HEK293 (cell line): Measurements from ENCODE around the gene SLC25A22.
A peak's percentile ranks its signal among the peaks of the same experiment; 100 is the strongest.

Source experiments
- CTCF ChIA-PET: fragments of 350-600 bp; formaldehyde crosslinking; extraction: SDS; loops from one replicate; lab custom pipeline; 2021; ENCODE audit warnings: antibody characterized with exemption; lab: Yijun Ruan, JAX
- POLR2A ChIA-PET: fragments of 300-600 bp; formaldehyde crosslinking; extraction: SDS; loops from one replicate; lab custom pipeline; 2020; ENCODE audit warnings: antibody characterized with exemption, inconsistent platforms; lab: Yijun Ruan, JAX
- H3K27ac ChIP-seq: fragments of 200-500 bp; sonication (Bioruptor generic); 2 replicates; pipeline ENCODE4 v1.5.1; 2014; ENCODE audit warnings: low read depth, low read length, control low read depth, inconsistent platforms; ENCODE audit errors: extremely low read depth
- H3K36me3 ChIP-seq, 2 experiments: fragments of 200-500 bp in 1 of 2; sonication (Bioruptor generic) in 1 of 2; 1 replicate in 1 of 2; 2 replicates in 1 of 2; pipeline ENCODE4 v1.5.1; 2014 to 2017; ENCODE audit warnings: inconsistent platforms in 2 of 2, low read length in 2 of 2; ENCODE audit not compliant: control insufficient read depth in 2 of 2, insufficient read depth in 1 of 2
- H3K4me1 ChIP-seq: fragments of 200-500 bp; sonication (Bioruptor generic); 2 replicates; pipeline ENCODE4 v1.5.1; 2014; ENCODE audit warnings: mild to moderate bottlenecking, low read length, inconsistent platforms; ENCODE audit not compliant: control insufficient read depth, insufficient read depth
- H3K4me3 ChIP-seq: 2 replicates; pipeline ENCODE4 v1.5.1; 2011; ENCODE audit warnings: low read depth, mild to moderate bottlenecking, control low read depth, low read length, moderate library complexity
- H3K9me3 ChIP-seq: fragments of 200-500 bp; sonication (Bioruptor generic); 2 replicates; pipeline ENCODE4 v1.5.1; 2014; ENCODE audit warnings: low read depth, low read length, inconsistent platforms; ENCODE audit not compliant: control insufficient read depth, insufficient read depth
- GLIS2 ChIP-seq: fragments of 450-650 bp; formaldehyde crosslinking; IDR thresholded peaks from 2 replicates; pipeline ENCODE4 v1.5.1; 2016; ENCODE audit warnings: missing biosample characterization, missing genetic modification characterization
- HIC1 ChIP-seq: fragments of 450-650 bp; formaldehyde crosslinking; IDR thresholded peaks from 2 replicates; pipeline ENCODE4 v1.5.1; 2016; ENCODE audit warnings: missing biosample characterization, missing genetic modification characterization
- KLF9 ChIP-seq: fragments of 450-650 bp; formaldehyde crosslinking; IDR thresholded peaks from 2 replicates; pipeline ENCODE4 v1.5.1; 2016; ENCODE audit warnings: missing biosample characterization, missing genetic modification characterization, low read depth
- SCRT1 ChIP-seq: fragments of 450-650 bp; formaldehyde crosslinking; IDR thresholded peaks from 2 replicates; pipeline ENCODE4 v1.5.1; 2016; ENCODE audit warnings: missing biosample characterization, missing genetic modification characterization, borderline replicate concordance
- SCRT2 ChIP-seq: fragments of 450-650 bp; formaldehyde crosslinking; IDR thresholded peaks from 2 replicates; pipeline ENCODE4 v1.5.1; 2016; ENCODE audit warnings: missing biosample characterization, missing genetic modification characterization
- ZBTB8A ChIP-seq: fragments of 450-650 bp; formaldehyde crosslinking; IDR thresholded peaks from 2 replicates; pipeline ENCODE4 v1.5.1; 2016; ENCODE audit warnings: missing biosample characterization, missing genetic modification characterization
- ZEB2 ChIP-seq: fragments of 450-650 bp; formaldehyde crosslinking; IDR thresholded peaks from 2 replicates; pipeline ENCODE4 v1.5.1; 2016; ENCODE audit warnings: missing biosample characterization, missing genetic modification characterization
- ZNF174 ChIP-seq: fragments of 450-650 bp; formaldehyde crosslinking; IDR thresholded peaks from 2 replicates; pipeline ENCODE4 v1.5.0; 2017; ENCODE audit warnings: missing biosample characterization, mild to moderate bottlenecking, missing genetic modification characterization
- ZNF202 ChIP-seq: fragments of 450-650 bp; formaldehyde crosslinking; IDR thresholded peaks from 2 replicates; pipeline ENCODE4 v1.5.1; 2016; ENCODE audit warnings: missing biosample characterization, missing genetic modification characterization, borderline replicate concordance
- ZNF239 ChIP-seq: fragments of 450-650 bp; formaldehyde crosslinking; IDR thresholded peaks from 2 replicates; pipeline ENCODE4 v1.5.1; 2016; ENCODE audit warnings: missing biosample characterization, missing genetic modification characterization
- ZNF341 ChIP-seq: fragments of 450-650 bp; formaldehyde crosslinking; IDR thresholded peaks from 2 replicates; pipeline ENCODE4; 2016; ENCODE audit warnings: low read depth, missing biosample characterization, missing genetic modification characterization
- ZNF350 ChIP-seq: fragments of 450-650 bp; formaldehyde crosslinking; IDR thresholded peaks from 2 replicates; pipeline ENCODE4 v1.5.0; 2017; ENCODE audit warnings: missing biosample characterization, mild to moderate bottlenecking, missing genetic modification characterization
- ZNF558 ChIP-seq: fragments of 450-650 bp; formaldehyde crosslinking; IDR thresholded peaks from 2 replicates; pipeline ENCODE4 v1.5.1; 2016; ENCODE audit warnings: missing biosample characterization, missing genetic modification characterization
- ZNF600 ChIP-seq: fragments of 450-650 bp; formaldehyde crosslinking; IDR thresholded peaks from 2 replicates; pipeline ENCODE4 v1.5.1; 2016; ENCODE audit warnings: missing biosample characterization, missing genetic modification characterization
- ZNF621 ChIP-seq: fragments of 450-650 bp; formaldehyde crosslinking; IDR thresholded peaks from 2 replicates; pipeline ENCODE4 v1.5.1; 2017; ENCODE audit warnings: missing biosample characterization, missing genetic modification characterization
- ZNF645 ChIP-seq: fragments of 450-650 bp; formaldehyde crosslinking; IDR thresholded peaks from 2 replicates; pipeline ENCODE4; 2016; ENCODE audit warnings: missing biosample characterization, missing genetic modification characterization
- ZNF660 ChIP-seq: fragments of 450-650 bp; IDR thresholded peaks from 2 replicates; pipeline ENCODE4 v1.5.1; 2018; ENCODE audit warnings: missing biosample characterization, mild to moderate bottlenecking, missing genetic modification characterization

SLC25A22 gene

GRCh38 chr11:803770-804598, 5.9 kb upstream of the SLC25A22 start (continued):
- TF ChIP-seq ZEB2 (tag by site-specific recombination) = 0 out of 2 replicates have a peak, but pooled peaks have one; percentile 14

- CTCF ChIA-PET = interaction anchor here (1.1 kb wide), 1 partner anchor 35 kb away, joined by 3 read pairs; no protein-coding TSS in a partner anchor
- Histone ChIP-seq H3K4me3 (peak overlapping the region; percentile 60), H3K27ac (peak overlapping the region; percentile 18; the same call in 1 of the 2 replicates), H3K9me3 (no peaks in the 10 kb centered on the region), H3K36me3 (peaks cover 0 to 54% of the 10 kb centered on the region in 2 experiments; a peak in 1 of 3 replicates), H3K4me1 (no peaks in the 10 kb centered on the region)
- TF ChIP-seq ZNF341 = no peak
- TF ChIP-seq, all 188 proteins: peak for 0
- POLR2A ChIA-PET = interaction anchor here (0.6 to 5.2 kb wide), 3 partner anchors 14 to 28 kb away, joined by 3 to 42 read pairs (median 5); partner anchors contain the start of gene PNPLA2
Measured at GRCh38 chr11:803467-803742, 5.3 kb upstream of the SLC25A22 start.

- H3K4me3 ChIP-seq = 0 out of 2 replicates have a peak overlapping the region, but pooled peaks have one; percentile 60
- POLR2A ChIA-PET = interaction anchor here (0.6 to 5.2 kb wide), 2 partner anchors 15 to 255 kb away, joined by 4 to 42 read pairs; partner anchors contain the start of gene PNPLA2
- CTCF ChIA-PET = interaction anchor here (0.5 kb wide), 1 partner anchor 46 kb away, joined by 3 read pairs; no protein-coding TSS in a partner anchor
- no peaks in the 10 kb centered on the region for H3K4me1 ChIP-seq
- peaks cover 0 to 54% of the 10 kb centered on the region in 2 experiments; a peak in 1 of 3 replicates for H3K36me3 ChIP-seq
- H3K27ac ChIP-seq = no peak overlapping the region
- no peak for TF ChIP-seq ZNF350 (tag by site-specific recombination)
- TF ChIP-seq ZBTB8A (tag by site-specific recombination) = no peak
- TF ChIP-seq ZNF645 (tag by site-specific recombination) = no peak
- no peak for TF ChIP-seq HIC1
- no peak for TF ChIP-seq ZNF239
- no peak for TF ChIP-seq ZNF660 (tag by site-specific recombination)
- TF ChIP-seq KLF9 (tag by site-specific recombination) = no peak
- no peak for TF ChIP-seq ZNF621 (tag by site-specific recombination)
- TF ChIP-seq, all 188 proteins: peak for 0
- H3K9me3 ChIP-seq = no peaks in the 10 kb centered on the region
Measured at GRCh38 chr11:802693-803466, 4.8 kb upstream of the SLC25A22 start.

GRCh38 chr11:802018-802617, 4.0 kb upstream of the SLC25A22 start:
- no peak overlapping the region for H3K4me3 ChIP-seq
- no peaks in the 10 kb centered on the region for H3K4me1 ChIP-seq
- TF ChIP-seq GLIS2 (0 out of 2 replicates have a peak, but pooled peaks have one; percentile 11), ZNF202 (tag by site-specific recombination) (no peak), ZNF600 (no peak), HIC1 (peak; percentile 67; the same call in 1 of the 2 replicates), SCRT2 (peak; percentile 78), ZNF174 (tag by site-specific recombination) (no peak), SCRT1 (tag by site-specific recombination) (peak; percentile 70; the same call in 1 of the 2 replicates), ZNF558 (tag by site-specific recombination) (no peak)
- POLR2A ChIA-PET = no interaction called here
- no peak overlapping the region for H3K27ac ChIP-seq
- no peaks in the 10 kb centered on the region for H3K9me3 ChIP-seq
- CTCF ChIA-PET = interaction anchor here (0.5 kb wide), 1 partner anchor 47 kb away, joined by 3 read pairs; no protein-coding TSS in a partner anchor
- H3K36me3 ChIP-seq = peaks cover 0 to 54% of the 10 kb centered on the region in 2 experiments; a peak in 1 of 3 replicates
